Tongue (tissue), 2 donors: ENCODE data around the gene FREM3. TPM values are rescaled to one million over a fixed set of nuclear protein-coding genes. Genes with fewer than 3 reads are reported as not detected.
"Not testable (repeated sequence)": the region's sequence is repeated elsewhere in the genome, so short reads cannot be mapped to it uniquely, and the experiment has no call there.

ENCODE experiments used
- DNase-seq: peaks from one replicate; pipeline ENCODE4 v3.0.0-alpha.2; 2015
- total RNA-seq: library from RNA; depleted of rRNA; stranded (reverse); fragments of >200 nt; gene quantifications from one replicate; pipeline ENCODE4 v1.2.3, GENCODE V29; 2014

Gene FREM3
- total RNA-seq, 1 donor from 2014 or later, result not detected

GRCh38 chr4:143575331-143575730 is 125.1 kb downstream of the FREM3 start:
- no peak for DNase-seq

- DNase-seq, result no peak
Observed at GRCh38 chr4:143564472-143564871, 136.0 kb downstream of the FREM3 start.

DNA sequence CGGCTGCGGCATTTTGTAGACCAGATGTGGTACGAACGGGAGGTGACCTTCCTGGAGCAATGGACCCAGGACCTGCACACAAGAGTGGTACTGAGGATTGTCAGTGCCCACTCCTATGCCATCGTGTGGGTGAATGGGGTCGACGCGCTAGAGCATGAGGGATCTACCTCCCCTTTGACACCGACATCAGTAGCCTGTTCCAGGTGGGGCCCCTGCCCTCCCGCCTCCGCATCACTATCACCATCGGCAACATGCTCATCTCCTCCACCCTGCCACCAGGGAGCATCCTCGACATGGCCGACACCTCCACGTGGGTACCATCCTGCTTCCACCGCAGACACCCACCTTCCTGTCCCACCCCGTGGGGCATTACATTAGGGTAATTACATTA is 140.7 kb downstream of the FREM3 start:
- no peak for DNase-seq

- peak; percentile 79 for DNase-seq
Observed at GRCh38 chr4:143558823-143559756, 141.4 kb downstream of the FREM3 start.

GRCh38 chr4:143558286-143558685 is 142.2 kb downstream of the FREM3 start:
- DNase-seq, result no peak

DNA sequence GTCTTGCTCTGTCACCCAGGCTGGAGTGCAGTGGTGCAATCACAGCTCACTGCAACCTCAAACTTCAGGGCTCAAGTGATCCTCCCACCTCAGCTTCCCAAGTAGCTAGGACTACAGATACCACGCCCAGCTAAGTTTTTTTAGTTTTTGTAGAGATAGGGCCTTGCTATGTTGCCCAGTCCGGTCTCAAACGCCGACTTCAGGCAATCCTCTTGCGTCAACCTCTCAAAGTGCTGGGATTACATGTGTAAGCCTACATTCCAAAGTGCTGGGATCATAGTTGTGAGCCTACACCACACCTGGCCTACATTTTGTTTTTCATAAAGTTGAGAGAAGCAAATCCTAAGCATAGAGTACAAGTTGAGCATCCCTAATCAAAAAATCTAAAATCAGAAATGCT is 144.8 kb downstream of the FREM3 start:
- peak; percentile 9 for DNase-seq

GRCh38 chr4:143554728-143555597 is 145.5 kb downstream of the FREM3 start:
- DNase-seq, result no peak

DNA sequence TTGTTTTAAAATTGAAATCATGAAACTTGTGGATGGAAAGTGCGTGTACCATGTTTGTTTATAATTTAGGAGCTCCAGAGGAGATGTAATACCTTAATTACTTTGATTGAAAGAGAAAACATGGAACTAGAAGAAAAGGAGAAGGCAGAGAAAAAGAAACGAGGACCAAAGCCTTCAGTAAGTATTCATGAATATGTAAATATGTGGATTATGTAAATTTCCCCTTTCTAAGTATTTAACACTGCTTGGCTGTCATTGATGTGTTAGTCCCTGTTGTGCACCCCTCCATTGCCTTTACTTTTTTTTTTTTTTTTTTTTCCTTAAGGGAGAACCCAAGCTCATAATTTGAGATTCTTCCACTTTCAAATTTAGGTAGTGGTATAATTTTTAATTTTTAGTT is 150.5 kb downstream of the FREM3 start:
- DNase-seq, result no peak

DNA sequence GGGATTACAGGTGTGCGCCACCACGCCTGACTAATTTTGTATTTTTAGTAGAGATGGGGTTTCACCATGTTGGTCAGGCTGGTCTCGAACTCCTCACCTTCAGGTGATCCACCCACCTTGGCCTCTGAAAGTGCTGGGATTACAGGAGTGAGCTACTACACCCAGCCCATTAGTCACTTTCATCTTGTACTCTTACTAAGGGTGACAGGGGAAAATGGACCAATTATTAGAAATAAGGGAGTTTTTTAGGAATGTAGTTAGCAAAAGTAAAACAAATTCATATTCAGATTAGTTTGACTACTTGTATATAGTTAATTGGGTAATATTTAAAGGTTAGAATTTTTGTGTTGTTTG is 160.8 kb downstream of the FREM3 start:
- DNase-seq, result no peak

DNA sequence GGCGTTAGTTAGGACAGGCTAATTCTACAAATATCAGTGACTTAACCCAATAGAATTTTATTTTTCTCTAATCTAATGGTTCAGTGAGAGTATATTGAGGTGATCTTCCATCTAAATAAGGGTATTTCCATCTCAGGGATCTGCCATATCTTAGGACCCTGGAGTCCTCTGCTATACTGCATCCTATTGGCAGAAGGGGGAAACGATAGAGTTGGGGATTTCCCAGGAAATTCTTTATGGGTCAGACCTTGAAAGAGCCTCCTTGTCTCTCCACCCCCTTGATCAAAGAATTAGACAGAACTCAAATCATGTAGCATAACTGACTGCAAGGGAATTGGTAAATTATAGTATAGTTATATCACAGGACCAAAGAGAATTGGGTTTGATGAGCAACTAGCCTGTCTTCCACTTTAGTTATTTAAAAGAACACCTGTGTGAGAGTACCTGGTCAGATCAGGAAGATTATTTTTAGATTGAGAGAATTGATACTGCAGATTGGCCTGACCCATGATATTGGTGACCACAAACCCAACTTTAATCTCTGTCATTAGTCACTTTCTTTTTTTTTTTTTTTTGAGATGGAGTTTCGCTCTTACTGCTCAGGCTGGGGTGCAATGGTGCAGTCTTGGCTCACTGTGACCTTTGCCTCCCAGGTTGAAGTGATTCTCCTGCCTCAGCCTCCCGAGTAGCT is 161.4 kb downstream of the FREM3 start:
- no peak for DNase-seq

GRCh38 chr4:143531788-143532491 is 168.5 kb downstream of the FREM3 start:
- peak; percentile 17 for DNase-seq

DNA sequence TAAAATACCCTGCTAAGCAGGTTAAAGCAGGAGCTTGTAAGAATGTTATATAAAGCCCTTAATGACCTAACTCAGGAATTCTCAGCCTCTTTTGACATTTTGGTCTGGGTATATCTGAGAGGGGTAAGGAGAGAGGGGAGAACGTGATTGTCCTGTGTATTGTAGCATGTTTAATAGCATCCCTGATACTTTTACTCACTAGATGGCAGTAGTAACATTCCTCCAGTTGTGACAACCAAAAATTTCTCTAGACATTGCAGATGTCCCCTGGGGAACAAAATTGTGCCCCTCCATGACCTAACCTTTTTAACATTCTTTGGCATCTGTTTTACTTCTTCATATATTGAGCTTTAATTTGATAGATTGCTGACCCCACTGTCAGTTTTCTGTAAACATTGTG is 169.1 kb downstream of the FREM3 start:
- peak; percentile 15 for DNase-seq

DNA sequence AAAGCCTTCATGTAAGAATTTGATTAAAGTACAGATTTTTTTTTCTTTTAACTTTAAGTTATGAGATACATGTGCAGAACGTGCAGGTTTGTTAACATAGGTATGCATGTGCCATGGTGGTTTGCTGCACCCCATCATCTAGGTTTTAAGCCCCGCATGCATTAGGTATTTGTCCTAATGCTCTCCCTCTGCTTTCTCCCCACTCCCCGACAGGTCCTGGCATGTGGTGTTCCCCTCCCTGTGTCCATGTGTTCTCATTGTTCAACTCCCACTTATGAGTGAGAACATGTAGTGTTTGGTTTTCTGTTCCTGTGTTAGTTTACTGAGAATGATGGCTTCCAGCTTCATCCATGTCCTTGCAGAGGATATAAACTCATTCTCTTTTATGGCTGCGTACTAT is 172.4 kb downstream of the FREM3 start:
- not testable (repeated sequence) for DNase-seq

Other genes with a start within 250 kb of the FREM3 start
- gene SMARCA5, start 187.0 kb downstream of the FREM3 start, total RNA-seq, result 58.5 TPM
- 0.51 TPM for gene GYPE, start 204.9 kb upstream of the FREM3 start, total RNA-seq